Measurements from ENCODE around the gene ZNF765.
"Not testable (repeated sequence)": the region's sequence is repeated elsewhere in the genome, so short reads cannot be mapped to it uniquely, and the experiment has no call there.

The ZNF765 gene

DNA sequence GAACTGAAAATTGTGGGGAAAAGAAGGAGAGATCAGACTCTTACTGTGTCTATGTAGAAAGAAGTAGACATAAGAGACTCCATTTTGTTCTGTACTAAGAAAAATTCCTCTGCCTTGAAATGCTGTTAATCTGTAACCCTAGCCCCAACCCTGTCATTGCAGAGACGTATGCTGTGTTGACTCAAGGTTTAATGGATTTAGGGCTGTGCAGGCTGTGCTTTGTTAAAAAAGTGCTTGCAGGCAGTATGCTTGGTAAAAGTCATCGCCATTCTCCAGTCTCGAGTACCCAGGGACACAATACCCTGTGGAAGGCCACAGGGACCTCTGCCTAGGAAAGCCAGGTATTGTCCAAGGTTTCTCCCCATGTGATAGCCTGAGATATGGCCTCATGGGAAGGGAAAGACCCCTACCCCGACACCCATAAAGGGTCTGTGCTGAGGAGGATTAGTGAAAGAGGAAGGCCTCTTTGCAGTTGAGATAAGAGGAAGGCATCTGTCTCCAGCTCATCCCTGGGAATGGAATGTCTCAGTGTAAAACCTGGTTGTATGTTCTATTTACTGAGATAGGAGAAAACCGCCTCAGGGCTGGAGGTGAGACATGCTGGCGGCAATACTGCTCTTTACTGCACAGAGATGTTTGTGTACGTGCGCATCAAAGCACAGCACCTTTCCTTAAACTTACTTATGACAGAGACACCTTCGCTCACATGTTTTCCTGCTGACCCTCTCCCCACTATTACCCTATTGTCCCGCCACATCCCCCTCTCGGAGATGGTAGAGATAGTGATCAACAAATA is 25.8 kb downstream of the ZNF765 start:
- DNase-seq (ENCODE audit: low read depth, low spot score), result not testable (repeated sequence)

DNA sequence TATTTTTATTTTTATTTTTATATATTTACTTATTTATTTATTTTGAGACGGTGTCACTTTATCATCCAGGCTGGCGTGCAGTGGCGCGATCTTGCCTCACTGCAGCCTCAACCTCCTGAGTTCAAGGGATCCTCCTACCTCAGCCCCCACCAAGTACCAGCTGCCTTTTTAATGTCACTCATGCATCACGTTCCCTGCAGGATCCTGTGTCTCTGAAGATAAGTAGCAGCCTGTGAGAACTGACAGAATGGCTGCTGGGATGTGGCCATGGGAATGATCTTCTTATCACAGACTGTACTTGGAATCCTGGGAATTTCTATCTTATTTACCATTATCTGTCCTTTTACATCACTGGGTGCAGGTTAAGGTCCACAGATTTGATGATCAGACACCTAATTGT is 27.6 kb downstream of the ZNF765 start:
- no peak for DNase-seq (ENCODE audit: low read depth, low spot score)

GRCh38 chr19:53423074-53423473 is 28.1 kb downstream of the ZNF765 start:
- not testable (repeated sequence) for DNase-seq (ENCODE audit: low read depth, low spot score)

DNA sequence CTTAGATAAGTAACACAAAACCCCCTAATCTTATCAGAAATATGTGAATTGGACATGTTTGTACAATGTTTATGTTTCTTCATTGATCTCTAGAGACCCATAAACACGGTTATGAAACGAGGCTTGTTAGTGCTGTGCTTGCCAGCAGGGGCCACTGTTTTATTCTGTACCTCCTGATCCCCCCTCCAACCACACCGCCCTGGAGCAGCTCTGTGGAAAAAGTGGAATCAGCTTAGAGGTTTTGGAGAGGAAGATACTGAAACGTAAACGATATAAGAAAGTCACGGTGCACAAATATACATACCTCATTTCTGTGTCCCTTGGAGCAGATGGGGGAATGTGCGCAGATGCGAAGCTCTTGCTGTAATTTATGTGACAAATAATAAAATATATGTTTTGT is 28.7 kb downstream of the ZNF765 start:
- not testable (repeated sequence) for DNase-seq (ENCODE audit: low read depth, low spot score)

DNA sequence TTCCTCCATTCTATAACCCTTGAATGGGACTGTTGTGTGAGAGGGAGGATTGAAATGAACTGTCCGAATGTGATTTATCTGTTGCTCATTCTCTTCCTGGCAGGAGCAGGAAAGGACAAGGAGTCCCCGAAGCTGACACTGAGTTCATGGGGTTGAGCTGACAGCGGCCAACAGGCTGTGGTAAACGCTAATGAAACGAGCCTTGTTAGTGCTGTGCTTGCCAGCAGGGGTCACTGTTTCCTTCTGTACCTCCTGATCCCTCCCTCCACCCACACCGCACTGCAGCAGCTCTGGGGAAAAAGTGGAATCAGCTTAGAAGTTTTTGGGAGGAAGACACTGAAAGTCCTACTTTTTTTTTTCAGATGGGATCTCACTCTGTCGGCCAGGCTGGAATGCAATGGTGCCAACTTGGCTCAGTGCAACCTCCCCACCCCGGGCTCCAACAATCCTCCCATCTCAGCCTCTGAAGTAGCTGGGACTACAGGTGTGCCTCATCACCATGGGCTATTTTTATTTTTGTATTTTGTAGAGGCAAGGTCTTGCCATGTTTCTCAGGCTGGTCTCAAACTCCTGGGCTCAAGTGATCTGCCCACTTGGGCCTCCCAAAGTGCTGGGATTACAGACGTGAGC is 30.1 kb downstream of the ZNF765 start:
- peak; percentile 28 for DNase-seq (ENCODE audit: low read depth, low spot score)

- peak; percentile 92 for DNase-seq (ENCODE audit: low read depth, low spot score)
Observed at GRCh38 chr19:53431399-53432087, 36.6 kb downstream of the ZNF765 start, which contains the start of gene ZNF761. Gene ZNF761 (plus strand): TSS chr19:53431984. CDS start chr19:53447269, 15,285 bp downstream.

DNA sequence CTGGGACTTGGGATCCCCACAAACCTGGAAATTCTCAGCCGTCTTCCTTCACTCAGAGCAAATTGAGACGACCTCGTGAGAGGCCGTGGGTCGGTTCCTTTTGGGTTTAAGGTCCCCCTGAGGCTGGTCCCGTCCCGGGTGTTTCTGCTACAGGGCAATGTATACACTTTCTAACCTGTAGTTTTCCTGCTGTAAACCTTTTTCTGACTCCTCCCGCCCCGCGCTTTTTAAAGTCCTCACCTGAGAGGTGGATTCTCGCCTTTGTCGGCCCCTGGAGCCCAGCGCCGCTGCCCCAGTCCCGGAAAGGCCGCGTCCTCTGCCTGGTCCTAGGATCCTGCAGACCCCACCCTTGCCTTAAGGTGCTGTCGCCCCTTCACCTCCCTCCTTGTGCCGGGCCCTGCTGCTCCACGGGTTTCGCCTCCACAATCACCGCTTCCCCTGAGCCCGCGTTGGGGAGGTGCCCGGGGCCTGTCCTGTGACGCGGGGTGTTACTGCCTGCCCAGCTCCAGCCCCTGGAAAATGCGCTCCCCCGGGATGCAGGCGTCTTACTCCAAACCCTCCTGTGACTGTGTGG is 37.2 kb downstream of the ZNF765 start:
- DNase-seq (ENCODE audit: low read depth, low spot score), result no peak

- not testable (repeated sequence) for DNase-seq (ENCODE audit: low read depth, low spot score)
Observed at GRCh38 chr19:53443809-53444208, 48.9 kb downstream of the ZNF765 start.

GRCh38 chr19:53447196-53447595 is 52.2 kb downstream of the ZNF765 start:
- not testable (repeated sequence) for DNase-seq (ENCODE audit: low read depth, low spot score)

- DNase-seq (ENCODE audit: low read depth, low spot score), result no peak
Observed at GRCh38 chr19:53455828-53456227, 60.9 kb downstream of the ZNF765 start.

- not testable (repeated sequence) for DNase-seq (ENCODE audit: low read depth, low spot score)
Observed at GRCh38 chr19:53460131-53460721, 65.3 kb downstream of the ZNF765 start.

- no peak for DNase-seq (ENCODE audit: low read depth, low spot score)
Observed at GRCh38 chr19:53461866-53462265, 66.9 kb downstream of the ZNF765 start.

DNA sequence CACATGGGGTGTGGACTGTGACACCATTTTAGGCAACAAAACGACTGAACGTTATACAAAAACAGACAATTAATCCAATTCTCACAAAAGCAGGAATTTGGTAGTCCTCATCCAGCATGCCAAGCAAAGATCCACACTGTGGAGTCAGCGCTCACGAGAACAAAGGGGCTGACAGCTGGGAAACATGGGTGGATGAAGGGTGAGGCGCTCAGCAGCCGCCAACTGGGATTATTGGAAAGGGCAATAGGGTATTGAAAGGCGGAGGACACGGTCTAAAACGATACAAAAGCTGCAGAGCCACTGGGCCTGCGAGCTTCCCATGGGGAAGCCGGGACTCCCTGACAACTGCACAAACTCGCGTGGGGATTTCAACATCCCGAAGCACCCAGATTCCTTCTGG is 67.9 kb downstream of the ZNF765 start:
- no peak for DNase-seq (ENCODE audit: low read depth, low spot score)

DNA sequence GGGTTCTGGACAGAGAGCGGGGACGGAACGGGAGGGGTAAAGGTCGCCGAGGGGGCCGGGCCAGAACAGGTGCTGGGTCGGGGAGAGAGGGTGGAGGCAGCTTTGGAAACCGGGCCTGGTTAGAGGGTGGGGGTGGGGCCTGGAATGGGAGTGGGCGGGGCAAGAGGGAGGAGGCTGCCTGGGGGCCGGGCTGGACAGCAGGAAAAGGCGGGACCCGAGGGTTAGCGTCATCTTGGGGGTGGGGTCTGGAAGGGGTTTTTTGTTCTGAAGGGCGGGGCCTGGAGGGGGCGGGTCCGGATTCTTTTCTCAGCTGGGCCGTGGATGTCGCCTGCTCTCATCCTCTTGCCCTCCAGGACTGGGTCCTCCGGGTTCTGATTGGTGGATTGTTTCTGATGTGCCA is 68.3 kb downstream of the ZNF765 start:
- no peak for DNase-seq (ENCODE audit: low read depth, low spot score)

- DNase-seq (ENCODE audit: low read depth, low spot score), result no peak
Observed at GRCh38 chr19:53466726-53467484, 72.0 kb downstream of the ZNF765 start.

DNA sequence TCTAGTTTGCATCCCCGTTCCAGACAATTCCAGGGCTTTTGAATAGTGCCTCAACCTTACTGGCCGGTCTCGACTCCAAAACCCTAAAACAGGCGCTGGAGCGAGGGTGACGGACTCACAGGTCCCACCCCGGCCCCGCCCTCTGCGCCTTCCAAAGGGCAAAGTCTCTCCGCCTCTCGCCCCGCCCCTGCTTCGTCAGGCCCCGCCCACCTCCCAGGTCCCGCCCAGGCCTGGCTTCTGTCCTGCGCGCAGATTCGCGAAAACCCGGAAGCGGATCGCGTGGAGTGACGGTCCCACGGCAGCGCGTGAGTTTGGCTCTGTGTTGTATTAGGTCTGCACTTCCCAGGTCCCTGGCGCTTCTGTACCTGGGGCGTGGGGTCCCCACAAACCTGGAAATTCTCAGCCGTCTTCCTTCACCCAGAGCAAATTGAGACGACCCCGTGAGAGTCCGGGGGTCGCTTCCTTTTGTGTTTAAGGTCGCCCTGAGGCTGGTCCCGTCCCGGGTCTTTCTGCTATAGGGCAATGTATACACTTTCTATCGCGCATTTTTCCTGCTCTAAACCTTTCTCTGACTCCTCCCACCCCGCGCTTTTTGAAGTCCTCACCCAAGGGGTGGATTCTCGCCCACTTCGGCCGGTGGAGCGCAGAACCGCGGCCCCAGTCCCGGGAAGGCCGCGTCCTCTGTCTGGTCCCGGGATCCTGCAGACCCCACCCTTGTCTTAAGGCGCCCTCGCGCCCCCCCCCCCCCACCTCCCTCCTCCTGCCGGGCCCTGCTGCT is 72.7 kb downstream of the ZNF765 start, which contains the start of gene ZNF813:
TSS of gene ZNF813 (plus strand) at position 249 of the 778 bp plus-strand sequence. CDS start 16,090 bp downstream, outside the sequence.
- peak; percentile 86 for DNase-seq (ENCODE audit: low read depth, low spot score)

GRCh38 chr19:53468628-53469027 is 73.7 kb downstream of the ZNF765 start:
- DNase-seq (ENCODE audit: low read depth, low spot score), result not testable (repeated sequence)

DNA sequence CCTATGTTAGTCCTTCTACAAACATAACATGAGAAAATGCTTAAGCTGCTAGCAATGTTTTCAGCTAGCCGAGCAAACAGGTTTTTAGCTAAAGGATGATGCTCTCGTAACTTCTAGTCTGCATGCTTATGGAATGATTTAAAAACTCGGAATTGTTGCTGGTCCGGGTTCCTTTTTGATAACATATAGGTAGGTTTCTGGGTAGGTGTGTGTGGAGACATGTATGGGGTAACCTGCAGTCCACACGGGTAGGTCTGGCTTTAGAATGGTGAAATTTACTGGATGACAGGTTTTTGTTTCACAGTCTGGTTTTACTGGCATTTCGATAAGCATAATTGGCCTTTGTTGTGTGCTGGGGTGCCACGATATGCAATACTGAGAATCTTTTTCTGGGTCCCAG is 77.0 kb downstream of the ZNF765 start:
- no peak for DNase-seq (ENCODE audit: low read depth, low spot score)

DNA sequence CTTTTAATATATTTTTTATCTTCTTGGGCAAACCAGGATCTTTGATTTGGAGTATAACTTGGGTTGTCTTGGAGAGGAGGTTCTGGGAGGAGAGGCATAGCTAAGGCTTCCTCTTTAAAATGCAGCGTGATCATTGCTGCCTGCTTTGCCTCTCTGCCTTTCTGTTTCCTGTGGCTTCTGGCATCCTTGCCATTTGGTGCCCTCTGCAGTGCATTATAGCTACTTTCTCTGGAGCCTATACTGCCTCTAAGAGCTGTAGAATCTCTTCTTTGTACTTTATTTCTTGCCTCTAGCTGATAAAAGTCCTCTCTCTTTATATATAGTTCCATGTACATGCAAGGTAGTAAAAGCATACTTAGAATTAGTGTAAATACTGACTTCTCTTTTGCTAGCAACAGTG is 79.9 kb downstream of the ZNF765 start:
- not testable (repeated sequence) for DNase-seq (ENCODE audit: low read depth, low spot score)

GRCh38 chr19:53475470-53475869 is 80.5 kb downstream of the ZNF765 start:
- DNase-seq (ENCODE audit: low read depth, low spot score), result not testable (repeated sequence)
